GM21528 (cell line): ENCODE data around the gene RPS18.
A peak's percentile ranks its signal among the peaks of the same experiment; 100 is the strongest.
"Not testable (repeated sequence)": the region's sequence is repeated elsewhere in the genome, so short reads cannot be mapped to it uniquely, and the experiment has no call there.

Source experiments
- ATAC-seq: cut with Tn5 transposase; IDR thresholded peaks from one replicate; pipeline ENCODE4 v1.9.1; 2021; ENCODE audit warnings: mild to moderate bottlenecking, moderate library complexity; ENCODE audit not compliant: unreplicated experiment, low FRiP score

The RPS18 gene

GRCh38 chr6:33272275-33273128 lies 627 bp downstream of the RPS18 start:
- no peak for ATAC-seq

GRCh38 chr6:33273129-33273923 lies 1.5 kb downstream of the RPS18 start:
- ATAC-seq: no peak

GRCh38 chr6:33273924-33274902 lies 2.3 kb downstream of the RPS18 start:
- ATAC-seq: no peak

- not testable (repeated sequence) for ATAC-seq
Measured at GRCh38 chr6:33275795-33276580, 4.1 kb downstream of the RPS18 start.

GRCh38 chr6:33276581-33276863 lies 4.6 kb downstream of the RPS18 start:
- no peak for ATAC-seq

- peak; percentile 41 for ATAC-seq
Measured at GRCh38 chr6:33276864-33277662, 5.2 kb downstream of the RPS18 start, which contains the start of gene B3GALT4. Gene B3GALT4 (plus strand): TSS chr6:33277123. CDS start chr6:33277420, 297 bp downstream.

GRCh38 chr6:33277663-33278391 lies 6.0 kb downstream of the RPS18 start:
- ATAC-seq: peak; percentile 17

- ATAC-seq: no peak
Measured at GRCh38 chr6:33278392-33278741, 6.5 kb downstream of the RPS18 start.

- ATAC-seq: no peak
Measured at GRCh38 chr6:33278810-33279209, 6.9 kb downstream of the RPS18 start.

GRCh38 chr6:33279257-33279695 lies 7.4 kb downstream of the RPS18 start:
- ATAC-seq: no peak

- ATAC-seq: no peak
Measured at GRCh38 chr6:33279971-33280511, 8.2 kb downstream of the RPS18 start.

- ATAC-seq: no peak
Measured at GRCh38 chr6:33280539-33280938, 8.7 kb downstream of the RPS18 start.

GRCh38 chr6:33285214-33285613 lies 13.3 kb downstream of the RPS18 start:
- not testable (repeated sequence) for ATAC-seq

GRCh38 chr6:33286946-33287914 lies 15.4 kb downstream of the RPS18 start:
- ATAC-seq: no peak

GRCh38 chr6:33288141-33288920 lies 16.5 kb downstream of the RPS18 start:
- ATAC-seq: peak; percentile 7
